HG03175 (cell line): ENCODE data around the gene UBXN7.
"Not testable (repeated sequence)": the region's sequence is repeated elsewhere in the genome, so short reads cannot be mapped to it uniquely, and the experiment has no call there.

ENCODE experiments used
- ATAC-seq: cut with Tn5 transposase; IDR thresholded peaks from one replicate; pipeline ENCODE4 v1.9.1; 2021; ENCODE audit warnings: mild to moderate bottlenecking, moderate library complexity; ENCODE audit not compliant: unreplicated experiment

The UBXN7 gene

GRCh38 chr3:196357905-196358304 lies 74.3 kb downstream of the UBXN7 start:
- no peak for ATAC-seq

- no peak for ATAC-seq
These were observed 75.7 kb downstream of the UBXN7 start for GRCh38 chr3:196356556-196356955.

GRCh38 chr3:196355668-196356067 lies 76.6 kb downstream of the UBXN7 start:
- ATAC-seq, result no peak

DNA sequence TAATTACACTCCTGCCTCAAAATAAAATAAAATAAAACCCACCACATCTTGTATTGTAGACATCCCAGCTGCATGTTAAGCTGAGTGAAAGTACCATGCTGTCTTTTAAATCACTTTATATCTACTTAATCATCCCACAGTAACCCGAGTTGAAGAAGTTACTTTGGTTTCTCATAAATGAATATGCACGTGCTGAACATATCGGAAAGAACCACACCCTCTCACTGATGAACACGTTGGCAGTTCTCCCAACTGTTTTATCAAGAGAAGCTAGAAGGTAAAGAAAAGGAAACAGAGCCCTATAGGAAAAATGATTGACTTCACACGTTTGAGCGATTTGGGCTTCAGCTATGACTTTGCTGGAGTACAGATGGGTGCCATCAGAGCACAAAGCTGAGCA lies 78.1 kb downstream of the UBXN7 start:
- no peak for ATAC-seq

DNA sequence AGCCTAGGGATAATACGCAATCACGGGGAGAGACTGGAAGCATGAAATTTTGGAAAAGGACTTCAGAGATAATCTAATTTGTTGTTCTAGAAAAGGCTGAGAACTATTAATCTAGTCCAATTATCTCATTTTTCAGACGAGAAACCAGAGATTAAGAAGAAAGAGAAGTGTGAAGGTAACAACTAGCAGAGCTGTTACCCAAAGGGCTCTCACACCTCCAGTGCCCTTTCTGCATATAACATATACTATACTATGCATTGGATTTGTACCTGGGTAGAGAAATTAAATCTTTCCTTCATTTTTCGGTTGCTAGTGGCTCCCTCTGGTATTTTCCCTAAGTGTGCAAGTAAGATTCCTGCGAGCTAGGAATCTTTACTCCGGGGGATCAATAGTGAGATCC lies 80.7 kb downstream of the UBXN7 start:
- no peak for ATAC-seq

- no peak for ATAC-seq
These were observed 82.2 kb downstream of the UBXN7 start for GRCh38 chr3:196350067-196350466.

DNA sequence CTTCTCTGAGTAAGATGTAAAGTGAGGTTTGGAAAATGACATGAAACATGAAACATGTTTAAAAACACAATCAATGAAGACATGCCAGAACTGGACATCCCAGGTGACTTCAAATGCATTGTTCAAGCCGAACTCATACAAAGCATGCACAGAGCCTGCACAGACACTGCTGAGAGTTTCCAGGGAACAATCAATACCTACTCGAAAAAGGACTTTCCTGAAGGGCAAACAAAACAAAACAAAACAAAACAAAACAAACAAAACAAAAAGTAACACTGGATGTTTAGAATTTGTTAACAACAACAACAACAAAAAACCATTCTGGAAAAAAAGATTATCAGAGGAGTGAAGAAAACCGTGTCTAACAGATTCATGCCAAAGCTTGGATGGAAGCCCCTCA lies 83.5 kb downstream of the UBXN7 start:
- ATAC-seq, result no peak

GRCh38 chr3:196344663-196345062 lies 87.6 kb downstream of the UBXN7 start:
- no peak for ATAC-seq

DNA sequence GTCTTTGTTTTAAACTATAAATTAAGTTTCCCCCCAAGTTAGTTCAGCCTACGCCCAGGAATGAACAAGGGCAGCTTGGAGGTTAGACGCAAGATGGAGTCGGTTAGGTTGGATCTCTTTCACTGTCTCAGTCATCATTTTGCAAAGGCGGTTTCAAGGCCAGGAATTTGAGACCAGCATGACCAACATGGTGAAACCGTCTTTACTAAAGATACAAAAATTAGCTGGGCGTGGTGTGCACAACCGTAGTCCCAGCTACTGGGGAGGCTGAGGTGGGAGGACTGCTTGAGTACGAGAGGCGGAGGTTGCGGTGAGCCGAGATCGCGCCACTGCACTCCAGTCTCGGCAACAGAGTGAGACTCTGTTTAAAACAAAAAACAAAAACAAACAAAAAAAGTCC lies 88.3 kb downstream of the UBXN7 start:
- not testable (repeated sequence) for ATAC-seq

DNA sequence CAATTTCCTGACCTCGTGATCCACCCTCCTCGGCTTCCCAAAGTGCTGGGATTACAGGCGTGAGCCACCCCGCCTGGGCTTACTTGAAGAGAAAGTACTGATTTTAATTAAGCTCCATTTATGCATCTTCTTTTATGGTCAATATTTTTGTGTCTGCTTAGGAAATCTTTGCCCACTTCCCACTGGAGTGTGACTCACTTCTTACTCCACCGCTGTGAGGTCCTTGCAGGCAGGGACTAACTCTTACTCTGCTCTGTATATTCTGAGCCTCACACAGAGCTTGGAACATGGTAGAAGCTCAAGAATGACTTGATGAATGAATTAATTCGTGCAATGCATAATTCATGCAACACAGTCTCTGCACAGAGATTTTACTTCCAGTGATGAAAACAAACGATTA lies 91.1 kb downstream of the UBXN7 start:
- ATAC-seq, result no peak

GRCh38 chr3:196340466-196340865 lies 91.8 kb downstream of the UBXN7 start:
- no peak for ATAC-seq

- no peak for ATAC-seq
These were observed 92.6 kb downstream of the UBXN7 start for GRCh38 chr3:196339493-196340254.

- ATAC-seq, result no peak
These were observed 93.2 kb downstream of the UBXN7 start for GRCh38 chr3:196339044-196339443.

- ATAC-seq, result no peak
These were observed 95.7 kb downstream of the UBXN7 start for GRCh38 chr3:196336319-196337145.

DNA sequence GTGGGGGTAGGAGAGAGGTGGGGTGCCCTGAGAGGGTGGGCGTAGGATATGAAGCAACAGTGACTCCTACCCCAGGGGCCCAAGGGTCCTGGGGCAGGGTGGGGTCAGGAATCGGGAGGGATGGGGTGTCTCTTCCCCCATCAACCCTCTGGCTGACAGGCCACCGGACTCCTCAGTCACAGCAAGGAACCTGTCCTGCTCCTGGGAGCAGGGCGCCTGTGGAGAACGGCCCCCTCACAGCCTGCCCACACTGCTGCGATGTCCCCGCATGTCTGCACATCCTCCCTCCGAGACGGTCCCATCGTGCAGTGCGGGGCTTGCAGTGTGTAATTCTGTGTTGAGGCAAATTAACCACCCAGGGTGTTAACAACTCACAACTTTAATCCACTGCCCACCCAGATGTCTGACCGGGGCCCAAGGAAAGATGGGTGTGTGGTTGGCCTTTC lies 96.7 kb downstream of the UBXN7 start:
- ATAC-seq, result no peak

GRCh38 chr3:196334982-196335381 lies 97.2 kb downstream of the UBXN7 start:
- ATAC-seq, result no peak

- ATAC-seq, result no peak
These were observed 100.1 kb downstream of the UBXN7 start for GRCh38 chr3:196332168-196332567.

DNA sequence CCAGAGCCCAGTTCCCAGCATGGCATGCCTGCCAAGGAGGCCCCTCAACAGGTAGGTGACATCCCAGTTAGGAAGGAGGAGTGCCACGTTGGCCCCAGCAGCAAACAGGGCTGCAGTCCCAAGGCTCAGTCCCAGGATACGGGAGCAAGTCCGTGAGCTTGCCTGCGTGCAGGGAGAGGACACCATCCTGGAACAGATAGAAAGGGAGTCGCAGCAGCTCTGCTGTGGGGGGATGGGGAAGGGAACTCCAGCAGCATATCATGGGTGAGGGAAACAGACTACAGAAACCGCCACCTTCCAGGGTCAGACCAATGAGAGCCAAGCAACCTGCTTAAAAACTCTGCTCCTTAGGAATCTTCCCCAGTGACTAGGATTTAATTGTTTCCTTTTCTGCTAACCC lies 104.8 kb downstream of the UBXN7 start:
- no peak for ATAC-seq

DNA sequence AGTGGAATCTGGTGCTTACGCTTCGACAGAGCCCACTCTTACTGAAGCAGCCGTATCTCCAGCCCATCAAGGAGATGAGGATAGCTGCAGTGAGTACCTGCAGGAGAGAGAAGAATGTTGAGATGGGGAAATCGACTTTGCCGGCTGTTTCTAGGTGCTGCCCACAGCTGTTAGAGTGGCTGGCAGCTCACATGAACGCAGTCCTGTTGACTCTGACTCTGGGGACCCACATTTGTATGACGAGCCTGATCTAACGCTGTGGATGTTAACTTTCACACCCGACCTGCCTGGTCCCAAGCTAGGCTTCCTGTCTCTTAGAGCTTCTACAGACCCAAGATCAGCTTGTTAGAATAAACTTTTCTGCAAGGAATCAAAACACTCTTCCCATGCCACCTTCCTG lies 105.3 kb downstream of the UBXN7 start:
- no peak for ATAC-seq

DNA sequence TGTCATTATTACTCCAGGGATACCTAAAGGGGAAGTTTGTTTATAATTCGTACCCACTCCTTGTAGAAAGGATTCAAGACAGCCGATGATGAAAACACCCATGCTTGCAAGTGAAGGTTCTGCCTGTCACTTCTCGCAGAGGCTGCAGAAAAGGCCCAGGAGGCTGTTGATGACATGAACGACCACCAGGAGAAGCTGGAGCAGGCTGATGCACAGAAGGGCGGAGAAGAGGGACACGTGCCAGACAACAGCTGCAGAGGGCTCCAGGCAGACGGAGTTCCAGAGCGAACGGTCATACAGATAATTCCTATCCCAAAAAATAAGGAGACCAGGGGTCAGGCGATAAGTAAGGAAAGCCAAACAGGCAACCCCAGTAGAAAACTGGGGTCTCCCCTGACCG lies 108.5 kb downstream of the UBXN7 start:
- ATAC-seq, result no peak

- ATAC-seq, result no peak
These were observed 109.2 kb downstream of the UBXN7 start for GRCh38 chr3:196323016-196323415.

GRCh38 chr3:196321162-196321561 lies 111.1 kb downstream of the UBXN7 start:
- no peak for ATAC-seq
